Mammary epithelial cell (primary cell): ENCODE measurements around the gene FOXK2.

Experiments used
- CTCF ChIP-seq, 2 donors: IDR thresholded peaks in 1 of 2; conservative IDR thresholded peaks in 1 of 2; 2 replicates each; pipeline ENCODE4 v1.5.1; 2011 to 2012; ENCODE audit warnings: inconsistent platforms in 2 of 2, low read length in 2 of 2, mild to moderate bottlenecking in 2 of 2, control low read depth in 1 of 2, low read depth in 1 of 2; ENCODE audit not compliant: insufficient read depth in 1 of 2; ENCODE audit errors: extremely low read depth in 1 of 2
- EZH2 ChIP-seq: IDR thresholded peaks from 2 replicates; pipeline ENCODE4 v1.6.1; 2012; ENCODE audit warnings: low read length, inconsistent platforms, borderline replicate concordance

GRCh38 chr17:82614095-82614631 lies 94.6 kb downstream of the FOXK2 start:
- TF ChIP-seq CTCF (conservative IDR thresholded peaks at IDR 0.05 in 1 of 2, IDR thresholded peaks at IDR 0.05 in 1 of 2; ENCODE audit: extremely low read depth in 1 of 2, insufficient read depth in 1 of 2, low read depth in 1 of 2, low read length in 2 of 2) (no peak), EZH2 (no peak)
